Psoas muscle (tissue), 8 donors: Measurements from ENCODE around the gene CRIP1. TPM values are rescaled to one million over a fixed set of nuclear protein-coding genes. Genes with fewer than 3 reads are reported as not detected.

Source experiments
- ATAC-seq, 4 donors: fragments of 200-7000 bp; cut with Tn5 transposase; one replicate each; pipeline ENCODE4 v1.9.1; 2020; ENCODE audit warnings: moderate library complexity in 3 of 4, mild to moderate bottlenecking in 2 of 4
- DNase-seq, 2 donors: peaks; one replicate each; pipeline ENCODE4 v3.0.0-alpha.2; 2020
- H3K27ac ChIP-seq: fragments of 200-600 bp; one replicate; pipeline ENCODE4 v1.8.0; 2022
- H3K27me3 ChIP-seq, 3 donors: fragments of 200-600 bp in 1 of 3; one replicate each; pipeline versions ENCODE4 v1.6.1 to v1.8.0; 2013 to 2022; ENCODE audit warnings: low read length in 2 of 3, mild to moderate bottlenecking in 2 of 3, moderate library complexity in 1 of 3; ENCODE audit not compliant: insufficient read depth in 3 of 3
- H3K36me3 ChIP-seq, 2 donors: fragments of 200-600 bp in 1 of 2; one replicate each; pipeline versions ENCODE4 v1.6.1 to v1.8.0; 2013 to 2022; ENCODE audit warnings: low read depth in 1 of 2, mild to moderate bottlenecking in 1 of 2, moderate library complexity in 1 of 2; ENCODE audit not compliant: insufficient read depth in 1 of 2
- H3K4me1 ChIP-seq: fragments of 200-600 bp; one replicate; pipeline ENCODE4 v1.8.0; 2022
- H3K4me3 ChIP-seq: fragments of 200-600 bp; one replicate; pipeline ENCODE4 v1.8.0; 2022; ENCODE audit warnings: mild to moderate bottlenecking
- H3K9me3 ChIP-seq: fragments of 200-600 bp; one replicate; pipeline ENCODE4 v1.8.0; 2022
- CTCF ChIP-seq: fragments of 200-600 bp; IDR thresholded peaks from one replicate; pipeline ENCODE4 v1.8.0; 2022; ENCODE audit warnings: antibody characterized with exemption
- WGBS, 3 donors: extraction: QIAGEN DNeasy Blood & Tissue Kit; methylation state at CpG; one replicate each; pipeline versions ENCODE4 v1.1.6 to v1.1.7; 2013; 5-methylcytosine and 5-hydroxymethylcytosine counted together
- intact Hi-C, 2 donors: fragments of 100-400 bp; cut with DNase I; formaldehyde crosslinking; loops; one replicate each; pipeline versions ENCODE4 v1.11.0 to v1.14.2; 2022
- polyA plus RNA-seq, 3 donors: library from polyadenylated mRNA; stranded (reverse); fragments of 200-250 nt; gene quantifications; one replicate each; pipeline ENCODE4 v1.2.3, GENCODE V29; 2013
- total RNA-seq, 4 donors: library from RNA; stranded (reverse); fragmentation: NEBNext Ultra II Directional in 2 of 4; extraction: Animal tissue kit (Norgen Biotek cat#: 25700) in 2 of 4; gene quantifications; one replicate each; pipeline versions ENCODE4 v1.2.1 to v1.2.4, GENCODE V29; 2021 to 2023
- donor health status: healthy with polysubstance abuse.
- donor health status: DM: no; HTN: no; CAD: no; lungs with moderate emphysema.
- donor health status: Bipolar disorder and iron deficiency.
- donor health status: healthy.
- donor health status: DM: yes; HTN: yes; CAD: no.
- donor health status: DM: no; HTN: no; CAD: no.
- donor health status: DM: no; HTN: no; CAD: no.
- donor health status: DM: yes; HTN: yes; CAD: no.

CRIP1 gene
- total and polyA plus RNA-seq, 7 donors: 11.5 to 27.2 (median 17.5) TPM

GRCh38 chr14:105471297-105471821 lies 15.3 kb upstream of the CRIP1 start:
- no peak overlapping the region for H3K4me3 ChIP-seq
- 66 to 75% (median 71%) methylated on average over 16 to 19 of the region's 19 CpGs for WGBS, 3 donors
- peaks cover 49% of the 10 kb centered on the region for H3K4me1 ChIP-seq
- no peak for TF ChIP-seq CTCF
- peaks cover 0 to 4% (median 2%) of the 10 kb centered on the region in 3 donors for H3K27me3 ChIP-seq
- ATAC-seq: no peak
- DNase-seq: no peak
- no peak overlapping the region for H3K27ac ChIP-seq
- no peaks in the 10 kb centered on the region for H3K9me3 ChIP-seq
- peaks cover 0 to 31% of the 10 kb centered on the region in 2 donors for H3K36me3 ChIP-seq
- intact Hi-C loops: no loop called here

- peaks cover 55% of the 10 kb centered on the region for H3K4me1 ChIP-seq
- no peak for TF ChIP-seq CTCF
- no peak for DNase-seq
Observed at GRCh38 chr14:105471823-105472485, 14.7 kb upstream of the CRIP1 start.

GRCh38 chr14:105472486-105472991 lies 14.1 kb upstream of the CRIP1 start:
- Histone ChIP-seq H3K27ac (no peak overlapping the region), H3K9me3 (no peaks in the 10 kb centered on the region), H3K27me3 (peaks cover 0 to 4% (median 2%) of the 10 kb centered on the region in 3 donors), H3K4me1 (peaks cover 58% of the 10 kb centered on the region), H3K36me3 (peaks cover 0 to 20% of the 10 kb centered on the region in 2 donors), H3K4me3 (no peak overlapping the region)
- TF ChIP-seq CTCF: no peak
- DNase-seq (peak; percentile 37 to 72), ATAC-seq (peak in 3 of 4 donors; percentile 9 to 22 (median 11))
- intact Hi-C loops: no loop called here
- WGBS, 3 donors: 28 to 41% (median 30%) methylated on average over 12 of the region's 12 CpGs

More at GRCh38 chr14:105471823-105472485, 14.7 kb upstream of the CRIP1 start:
- ATAC-seq: no peak
- Histone ChIP-seq H3K27ac (no peak overlapping the region), H3K9me3 (no peaks in the 10 kb centered on the region), H3K27me3 (peaks cover 0 to 4% (median 2%) of the 10 kb centered on the region in 3 donors), H3K4me3 (no peak overlapping the region), H3K36me3 (peaks cover 0 to 26% of the 10 kb centered on the region in 2 donors)
- 59 to 79% (median 73%) methylated on average over 8 of the region's 8 CpGs for WGBS, 3 donors
- intact Hi-C loops: no loop called here

GRCh38 chr14:105473033-105473676 lies 13.5 kb upstream of the CRIP1 start:
- Histone ChIP-seq H3K9me3 (no peaks in the 10 kb centered on the region), H3K27me3 (peaks cover 0 to 4% (median 2%) of the 10 kb centered on the region in 3 donors), H3K27ac (peak overlapping the region; percentile 55), H3K4me1 (peaks cover 57% of the 10 kb centered on the region), H3K36me3 (peaks cover 0 to 14% of the 10 kb centered on the region in 2 donors), H3K4me3 (peak overlapping the region; percentile 70)
- 23 to 33% (median 31%) methylated on average over 3 to 7 of the region's 7 CpGs for WGBS, 3 donors
- ATAC-seq: no peak
- no peak for DNase-seq
- intact Hi-C loops: no loop called here
- no peak for TF ChIP-seq CTCF
